Heart right ventricle (tissue), 16 donors: ENCODE results near the gene SCAMP3. TPM values are rescaled to one million over a fixed set of nuclear protein-coding genes. Genes with fewer than 3 reads are reported as not detected.
A peak's percentile ranks its signal among the peaks of the same experiment; 100 is the strongest.

ENCODE experiments used
- ATAC-seq, 8 donors: fragments of 200-7000 bp; cut with Tn5 transposase; one replicate each; pipeline ENCODE4 v1.9.1; 2020; ENCODE audit warnings: mild to moderate bottlenecking in 8 of 8, moderate library complexity in 8 of 8, moderate number of reproducible peaks in 1 of 8
- DNase-seq, 2 donors: peaks; one replicate each; pipeline ENCODE4 v3.0.0-alpha.2; 2020
- H3K27ac ChIP-seq, 10 donors: fragments of 200-600 bp; sonication (generic) in 2 of 10; one replicate each; pipeline versions ENCODE4 v1.5.0 to v1.8.0; 2020 to 2022; ENCODE audit warnings: mild to moderate bottlenecking in 3 of 10
- H3K27me3 ChIP-seq, 7 donors: fragments of 200-600 bp; one replicate each; pipeline ENCODE4 v1.8.0; 2021 to 2022; ENCODE audit warnings: mild to moderate bottlenecking in 2 of 7
- H3K36me3 ChIP-seq, 9 donors: fragments of 200-600 bp; sonication (generic) in 1 of 9; one replicate each; pipeline versions ENCODE4 v1.5.0 to v1.8.0; 2020 to 2022; ENCODE audit warnings: mild to moderate bottlenecking in 2 of 9
- H3K4me1 ChIP-seq, 9 donors: fragments of 200-600 bp; sonication (generic) in 1 of 9; one replicate each; pipeline versions ENCODE4 v1.5.0 to v1.8.0; 2020 to 2022; ENCODE audit warnings: mild to moderate bottlenecking in 4 of 9
- H3K4me3 ChIP-seq, 10 donors: fragments of 200-600 bp; sonication (generic) in 2 of 10; one replicate each; pipeline versions ENCODE4 v1.5.0 to v1.8.0; 2020 to 2022; ENCODE audit warnings: mild to moderate bottlenecking in 7 of 10, moderate library complexity in 2 of 10
- H3K9me3 ChIP-seq, 11 donors: fragments of 200-600 bp in 10 of 11; sonication (generic) in 2 of 11; one replicate each; pipeline versions ENCODE4 v1.5.0 to v1.8.0; 2013 to 2022; ENCODE audit warnings: mild to moderate bottlenecking in 2 of 11, control low read depth in 1 of 11, moderate library complexity in 1 of 11
- CTCF ChIP-seq, 9 donors: fragments of 200-600 bp; sonication (generic) in 2 of 9; IDR thresholded peaks; one replicate each; pipeline versions ENCODE4 v1.5.0 to v1.8.0; 2021 to 2022; ENCODE audit warnings: antibody characterized with exemption in 9 of 9, mild to moderate bottlenecking in 5 of 9, moderate library complexity in 1 of 9
- WGBS, 2 donors: extraction: QIAGEN DNeasy Blood & Tissue Kit; methylation state at CpG; one replicate each; pipeline ENCODE4 v1.1.7; 2013; ENCODE audit warnings: inconsistent platforms in 1 of 2; 5-methylcytosine and 5-hydroxymethylcytosine counted together
- intact Hi-C, 10 donors: fragments of 100-400 bp; cut with DNase I; formaldehyde crosslinking; loops; one replicate each; pipeline versions ENCODE4 v1.11.1 to v1.14.2; 2022
- polyA plus RNA-seq, 2 donors: library from polyadenylated mRNA; stranded (reverse); fragments of 200-250 nt; gene quantifications; one replicate each; pipeline ENCODE4 v1.2.3, GENCODE V29; 2013
- total RNA-seq, 10 donors: library from RNA; stranded (reverse); fragmentation: NEBNext Ultra II Directional in 3 of 10; extraction: Animal tissue kit (Norgen Biotek cat#: 25700) in 3 of 10; gene quantifications; one replicate each; pipeline versions ENCODE4 v1.2.1 to v1.2.4, GENCODE V29; 2021 to 2023
- donor health status: Arrhythmogenic right ventricular cardiomyopathy.
- donor health status: ischemic (EF 13 %, LVEDD 7.1; RV severe dilation, severe dysfunction).
- donor health status: healthy with polysubstance abuse.
- donor health status: DM: no; HTN: yes; CAD: no.
- donor health status: DM: no; HTN: no; CAD: no.
- donor health status: ischemic (EF 25% LVEDD 6.9; RV normal size, moderate dysfunction).
- donor health status: ischemic (EF 25% LVEDD 5.7; RV mildly dilated, moderate dysfunction).
- donor health status: healthy.
- donor health status: DM: yes; HTN: yes; CAD: no.
- donor health status: Ischemic cardiomyopathy.
- donor health status: ischemic (EF 35%, LVEDD 5.7; RV mildly dilated, moderate dysfunction).
- donor health status: nonischemic (EF 11% LVEDD 7.7; RV severe dilation, severe dysfunction).
- donor health status: DM: yes; HTN: yes; CAD: no.
- donor health status: PGD.
- donor health status: ischemic (EF 29% LVEDD 5.4; RV normal size, mild dysfunction).
- donor health status: nonischemic (EF 23%, LVEDD 6.1; RV moderate dilation, normal function).

The SCAMP3 gene
- total and polyA plus RNA-seq, 12 donors, result 47.9 to 109 (median 60.1) TPM

GRCh38 chr1:155287987-155288543 is 25.9 kb upstream of the SCAMP3 start:
- WGBS, 2 donors, result 89 to 92% methylated on average over 21 of the region's 21 CpGs
- Histone ChIP-seq H3K27ac (no peak overlapping the region), H3K27me3 (peaks cover 0 to 5% (median 0%) of the 10 kb centered on the region in 7 donors), H3K4me1 (no peaks in the 10 kb centered on the region), H3K36me3 (no peaks in the 10 kb centered on the region), H3K9me3 (no peaks in the 10 kb centered on the region), H3K4me3 (no peak overlapping the region)
- intact Hi-C loops, result no loop called here
- ATAC-seq (peak in 1 of 8 donors; percentile 19), DNase-seq (no peak)
- TF ChIP-seq CTCF (IDR thresholded peaks at IDR 0.05), result no peak

GRCh38 chr1:155286544-155286943 is 24.4 kb upstream of the SCAMP3 start:
- no peak overlapping the region for H3K4me3 ChIP-seq
- peaks cover 0 to 2% (median 0%) of the 10 kb centered on the region in 7 donors for H3K27me3 ChIP-seq
- H3K36me3 ChIP-seq, result no peaks in the 10 kb centered on the region
- intact Hi-C loops, result no loop called here
- no peaks in the 10 kb centered on the region for H3K4me1 ChIP-seq
- ATAC-seq (no peak), DNase-seq (no peak)
- TF ChIP-seq CTCF (IDR thresholded peaks at IDR 0.05), result no peak
- WGBS, 2 donors, result 96 to 98% methylated on average over 2 of the region's 2 CpGs
- H3K27ac ChIP-seq, result no peak overlapping the region
- H3K9me3 ChIP-seq, result no peaks in the 10 kb centered on the region

- Histone ChIP-seq H3K27me3 (peaks cover 0 to 2% (median 0%) of the 10 kb centered on the region in 7 donors), H3K36me3 (no peaks in the 10 kb centered on the region), H3K4me1 (no peaks in the 10 kb centered on the region), H3K4me3 (no peak overlapping the region), H3K27ac (no peak overlapping the region), H3K9me3 (no peaks in the 10 kb centered on the region)
- WGBS, 2 donors, result 92 to 93% methylated on average over 18 of the region's 18 CpGs
- DNase-seq (no peak), ATAC-seq (no peak)
- intact Hi-C loops, result no loop called here
- no peak for TF ChIP-seq CTCF (IDR thresholded peaks at IDR 0.05)
These were observed 23.5 kb upstream of the SCAMP3 start for GRCh38 chr1:155285631-155286044.

- Histone ChIP-seq H3K27ac (no peak overlapping the region), H3K36me3 (no peaks in the 10 kb centered on the region), H3K27me3 (no peaks in the 10 kb centered on the region), H3K9me3 (no peaks in the 10 kb centered on the region), H3K4me1 (no peaks in the 10 kb centered on the region), H3K4me3 (no peak overlapping the region)
- ATAC-seq, result no peak
- no peak for DNase-seq
- no peak for TF ChIP-seq CTCF (IDR thresholded peaks at IDR 0.05)
- intact Hi-C loops, result no loop called here
- 93 to 95% methylated on average over 14 of the region's 14 CpGs for WGBS, 2 donors
These were observed 22.9 kb upstream of the SCAMP3 start for GRCh38 chr1:155285063-155285462.
